NT2/D1 (cell line): ENCODE data around the gene MMP20.

Source experiments
- YY1 ChIP-seq: IDR thresholded peaks from 2 replicates; pipeline ENCODE4 v1.6.1; 2011; ENCODE audit not compliant: insufficient read length, insufficient read depth
- ZNF274 ChIP-seq: IDR thresholded peaks from 2 replicates; pipeline ENCODE4 v1.6.1; 2011; ENCODE audit warnings: mild to moderate bottlenecking, low read depth, low read length

DNA sequence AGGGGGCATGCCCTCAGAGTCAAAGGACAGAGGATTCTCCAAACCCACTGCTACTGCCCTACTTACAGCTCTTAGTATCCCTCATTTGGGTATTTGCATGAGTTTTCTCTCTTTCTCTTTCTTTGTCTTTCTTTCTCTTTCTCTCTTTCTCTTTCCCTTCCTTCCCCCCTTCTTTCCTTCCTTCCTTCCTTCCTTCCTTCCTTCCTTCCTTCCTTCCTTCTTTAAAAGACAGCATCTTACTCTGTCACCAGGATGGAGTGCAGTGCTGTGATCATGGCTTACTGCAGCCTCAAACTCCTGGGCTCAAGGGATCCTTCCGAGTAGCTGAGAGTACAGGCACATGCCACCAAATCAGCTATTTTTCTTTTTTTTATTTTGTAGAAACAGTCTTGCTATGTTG, 80.5 kb downstream of the MMP20 start:
- TF ChIP-seq YY1 = no peak
- TF ChIP-seq ZNF274 = no peak
